ENCODE data around the gene FBXL7. TPM values are rescaled to one million over a fixed set of nuclear protein-coding genes. Genes with fewer than 3 reads are reported as not detected.

FBXL7 gene
- total RNA-seq, 1 experiment from 2014 or later = not detected

DNA sequence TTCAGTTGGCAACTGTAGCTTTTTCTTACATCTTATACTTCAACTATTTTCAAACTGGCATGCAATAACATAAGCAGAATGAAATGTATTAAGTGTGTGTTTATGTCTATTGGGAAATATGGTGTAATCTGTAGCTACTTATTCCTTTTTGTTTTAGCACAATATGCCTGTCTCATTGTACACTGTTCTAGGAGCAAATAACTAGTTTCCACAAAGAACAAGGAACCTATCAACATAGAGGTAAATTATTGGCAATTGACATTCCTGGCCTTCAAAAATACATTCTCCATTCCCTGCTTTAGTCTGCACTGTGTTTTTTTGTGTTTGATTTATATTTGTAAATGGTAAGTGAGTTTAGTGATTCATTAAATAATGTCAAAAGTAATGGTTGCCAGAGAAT, 75.7 kb downstream of the FBXL7 start:
- Histone ChIP-seq H2AFZ (no peak overlapping the region), H3K4me2 (no peak overlapping the region), H3K79me2 (ENCODE audit: low read depth) (no peaks in the 10 kb centered on the region), H3K9me3 (ENCODE audit: insufficient read depth, low read depth) (no peaks in the 10 kb centered on the region), H3K36me3 (ENCODE audit: low read depth) (no peaks in the 10 kb centered on the region), H3K27me3 (ENCODE audit: insufficient read depth, low read depth) (no peaks in the 10 kb centered on the region), H3K9me2 (ENCODE audit: insufficient read depth) (no peaks in the 10 kb centered on the region), H3K4me3 (no peak overlapping the region), H4K20me1 (ENCODE audit: insufficient read depth) (no peaks in the 10 kb centered on the region), H3F3A (ENCODE audit: insufficient read depth, low read depth) (no peaks in the 10 kb centered on the region), H3K27ac (no peak overlapping the region), H3K4me1 (replicated peaks; ENCODE audit: insufficient read depth) (no peaks in the 10 kb centered on the region)
- no peak for DNase-seq
- POLR2A ChIA-PET (ENCODE audit: unreplicated experiment) = interaction anchor here (0.7 kb wide), 1 partner anchor 507 kb away, joined by 10 read pairs; no protein-coding TSS in a partner anchor
- CTCF ChIA-PET = no interaction called here
- intact Hi-C loops (cut with micrococcal nuclease; ENCODE audit: unreplicated experiment) = no loop called here
- no TSS peak for BruUV-seq (replicated peaks)
- TF ChIP-seq, protein P1, sequence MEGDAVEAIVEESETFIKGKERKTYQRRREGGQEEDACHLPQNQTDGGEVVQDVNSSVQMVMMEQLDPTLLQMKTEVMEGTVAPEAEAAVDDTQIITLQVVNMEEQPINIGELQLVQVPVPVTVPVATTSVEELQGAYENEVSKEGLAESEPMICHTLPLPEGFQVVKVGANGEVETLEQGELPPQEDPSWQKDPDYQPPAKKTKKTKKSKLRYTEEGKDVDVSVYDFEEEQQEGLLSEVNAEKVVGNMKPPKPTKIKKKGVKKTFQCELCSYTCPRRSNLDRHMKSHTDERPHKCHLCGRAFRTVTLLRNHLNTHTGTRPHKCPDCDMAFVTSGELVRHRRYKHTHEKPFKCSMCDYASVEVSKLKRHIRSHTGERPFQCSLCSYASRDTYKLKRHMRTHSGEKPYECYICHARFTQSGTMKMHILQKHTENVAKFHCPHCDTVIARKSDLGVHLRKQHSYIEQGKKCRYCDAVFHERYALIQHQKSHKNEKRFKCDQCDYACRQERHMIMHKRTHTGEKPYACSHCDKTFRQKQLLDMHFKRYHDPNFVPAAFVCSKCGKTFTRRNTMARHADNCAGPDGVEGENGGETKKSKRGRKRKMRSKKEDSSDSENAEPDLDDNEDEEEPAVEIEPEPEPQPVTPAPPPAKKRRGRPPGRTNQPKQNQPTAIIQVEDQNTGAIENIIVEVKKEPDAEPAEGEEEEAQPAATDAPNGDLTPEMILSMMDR (conservative IDR thresholded peaks at IDR 0.05) = no peak

DNA sequence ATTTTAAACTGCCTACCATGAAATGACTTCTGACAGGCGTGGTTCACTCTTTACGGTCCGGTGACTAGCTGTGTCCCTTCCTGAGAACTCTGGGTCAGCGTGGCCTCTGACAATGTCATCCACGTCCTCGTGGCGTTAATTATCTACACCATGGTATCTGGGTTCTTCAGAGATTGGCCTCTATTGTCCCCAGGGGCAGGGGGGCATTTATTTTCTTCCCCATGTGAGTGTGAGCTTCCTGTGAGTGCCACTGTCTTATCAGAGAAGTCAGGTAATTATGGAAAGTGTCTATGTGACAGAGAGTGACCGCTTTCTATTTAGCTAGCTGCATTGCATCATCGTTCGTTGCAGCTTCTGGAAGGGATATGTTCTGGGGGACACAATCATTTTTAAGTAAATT, 77.2 kb downstream of the FBXL7 start:
- Histone ChIP-seq H2AFZ (no peak overlapping the region), H3K4me3 (no peak overlapping the region), H3K9me2 (ENCODE audit: insufficient read depth) (no peaks in the 10 kb centered on the region), H3K9me3 (ENCODE audit: insufficient read depth, low read depth) (no peaks in the 10 kb centered on the region), H3K27ac (no peak overlapping the region), H3K4me2 (no peak overlapping the region), H3K36me3 (ENCODE audit: low read depth) (no peaks in the 10 kb centered on the region), H4K20me1 (ENCODE audit: insufficient read depth) (no peaks in the 10 kb centered on the region), H3F3A (ENCODE audit: insufficient read depth, low read depth) (no peaks in the 10 kb centered on the region), H3K4me1 (replicated peaks; ENCODE audit: insufficient read depth) (no peaks in the 10 kb centered on the region), H3K27me3 (ENCODE audit: insufficient read depth, low read depth) (no peaks in the 10 kb centered on the region), H3K79me2 (ENCODE audit: low read depth) (no peaks in the 10 kb centered on the region)
- ChIA-PET CTCF (no interaction called here), POLR2A (ENCODE audit: unreplicated experiment) (no interaction called here)
- no TSS peak for BruUV-seq (replicated peaks)
- DNase-seq = no peak
- intact Hi-C loops (cut with micrococcal nuclease; ENCODE audit: unreplicated experiment) = no loop called here
- no peak for TF ChIP-seq EZH2 (IDR thresholded peaks at IDR 0.05; ENCODE audit: low read depth)
- TF ChIP-seq, protein P1 (conservative IDR thresholded peaks at IDR 0.05) = no peak

DNA sequence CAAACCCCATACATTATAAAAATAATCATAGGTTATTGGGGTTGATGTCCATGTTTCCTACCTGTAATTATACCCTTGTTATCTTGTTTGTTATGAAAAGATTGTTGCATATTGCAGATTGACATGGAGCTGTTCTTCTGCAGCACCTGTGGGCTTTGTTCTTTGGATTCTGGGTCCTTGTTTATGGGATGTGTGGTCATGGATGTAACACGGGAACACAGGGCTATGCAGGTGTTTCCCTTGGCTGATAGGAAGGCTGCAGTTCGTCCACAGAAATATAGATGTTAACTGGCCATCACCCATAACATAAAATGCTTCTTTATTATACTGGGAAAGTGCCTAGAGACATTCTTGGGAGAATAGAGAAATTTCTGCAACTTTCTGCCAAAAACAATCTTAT, 77.9 kb downstream of the FBXL7 start:
- TF ChIP-seq, protein P1 (conservative IDR thresholded peaks at IDR 0.05) = no peak
- no peak for TF ChIP-seq EZH2 (IDR thresholded peaks at IDR 0.05; ENCODE audit: low read depth)
- CTCF ChIA-PET = no interaction called here
- DNase-seq = no peak
- no peaks in the 10 kb centered on the region for H3K9me2 ChIP-seq (ENCODE audit: insufficient read depth)
- H3K36me3 ChIP-seq (ENCODE audit: low read depth) = no peaks in the 10 kb centered on the region
- POLR2A ChIA-PET (ENCODE audit: unreplicated experiment) = no interaction called here
- H3K4me2 ChIP-seq = no peak overlapping the region
- H3K27ac ChIP-seq = no peak overlapping the region
- H3K4me1 ChIP-seq (replicated peaks; ENCODE audit: insufficient read depth) = no peaks in the 10 kb centered on the region
- no peaks in the 10 kb centered on the region for H3F3A ChIP-seq (ENCODE audit: insufficient read depth, low read depth)
- no peaks in the 10 kb centered on the region for H3K27me3 ChIP-seq (ENCODE audit: insufficient read depth, low read depth)
- no peak overlapping the region for H2AFZ ChIP-seq
- no peak overlapping the region for H3K4me3 ChIP-seq
- BruUV-seq (replicated peaks) = no TSS peak
- intact Hi-C loops (cut with micrococcal nuclease; ENCODE audit: unreplicated experiment) = no loop called here
- H3K79me2 ChIP-seq (ENCODE audit: low read depth) = no peaks in the 10 kb centered on the region
- H3K9me3 ChIP-seq (ENCODE audit: insufficient read depth, low read depth) = no peaks in the 10 kb centered on the region
- H4K20me1 ChIP-seq (ENCODE audit: insufficient read depth) = no peaks in the 10 kb centered on the region
